WTC11 (cell line): ENCODE results near the gene PRKN. TPM values are rescaled to one million over a fixed set of nuclear protein-coding genes. Genes with fewer than 3 reads are reported as not detected.
A peak's percentile ranks its signal among the peaks of the same experiment; 100 is the strongest.

Experiments used
- ATAC-seq: fragments of 200-7000 bp; cut with Tn5 transposase; 2 replicates; pipeline ENCODE4 v1.10.0; 2021; ENCODE audit warnings: mild to moderate bottlenecking, moderate library complexity
- CTCF ChIA-PET: fragments of 300-600 bp; sonication (Branson Sonifier 250); formaldehyde crosslinking; loops from one replicate; lab custom pipeline; 2021; ENCODE audit warnings: antibody characterized with exemption; lab: Charles Lee
- POLR2A ChIA-PET: fragments of 350-600 bp; sonication (Branson Sonifier 250); formaldehyde crosslinking; loops from one replicate; lab custom pipeline; 2021; ENCODE audit warnings: antibody characterized with exemption; lab: Charles Lee
- DNase-seq: peaks from one replicate; pipeline ENCODE4 v3.0.0; 2021; ENCODE audit warnings: low spot score
- H3K27ac Mint-ChIP-seq: 2 replicates; pipeline ENCODE4 v1.8.0; 2021; ENCODE audit warnings: mixed read lengths
- H3K27me3 Mint-ChIP-seq: 2 replicates; pipeline ENCODE4 v1.8.0; 2021; ENCODE audit warnings: low read depth, mild to moderate bottlenecking, moderate library complexity, mixed read lengths
- H3K36me3 Mint-ChIP-seq: 2 replicates; pipeline ENCODE4 v1.8.0; 2021; ENCODE audit warnings: mixed read lengths
- H3K4me1 Mint-ChIP-seq: 2 replicates; pipeline ENCODE4 v1.8.0; 2022; ENCODE audit warnings: mixed read lengths
- H3K4me3 Mint-ChIP-seq: 2 replicates; pipeline ENCODE4 v1.8.0; 2021; ENCODE audit warnings: mild to moderate bottlenecking, moderate library complexity, mixed read lengths
- H3K9me3 Mint-ChIP-seq: 2 replicates; pipeline ENCODE4 v1.8.0; 2021; ENCODE audit warnings: mixed read lengths
- AR ChIP-seq: fragments of 250-450 bp; sonication (Bioruptor Pico); IDR thresholded peaks from 2 replicates; pipeline ENCODE4 v1.9.0; 2021; ENCODE audit warnings: mild to moderate bottlenecking
- ATF3 ChIP-seq: sonication (generic); formaldehyde crosslinking; conservative IDR thresholded peaks from 2 replicates; pipeline ENCODE4 v1.8.1; 2022; ENCODE audit warnings: mild to moderate bottlenecking, missing genetic modification reagents
- CREM ChIP-seq: sonication (generic); formaldehyde crosslinking; IDR thresholded peaks from 2 replicates; pipeline ENCODE4 v1.8.1; 2022; ENCODE audit warnings: mild to moderate bottlenecking, missing genetic modification reagents, moderate library complexity
- E2F1 ChIP-seq: sonication (generic); formaldehyde crosslinking; IDR thresholded peaks from 2 replicates; pipeline ENCODE4 v1.8.0; 2022; ENCODE audit warnings: mild to moderate bottlenecking, missing genetic modification reagents
- FOXJ3 ChIP-seq: sonication (generic); formaldehyde crosslinking; IDR thresholded peaks from 2 replicates; pipeline ENCODE4 v1.9.0; 2021; ENCODE audit warnings: missing genetic modification reagents, mild to moderate bottlenecking, borderline replicate concordance
- FOXP4 ChIP-seq: sonication (generic); formaldehyde crosslinking; IDR thresholded peaks from 2 replicates; pipeline ENCODE4 v1.8.0; 2022; ENCODE audit warnings: mild to moderate bottlenecking, missing genetic modification reagents
- GTF2I ChIP-seq: fragments of 250-450 bp; sonication (Bioruptor Pico); conservative IDR thresholded peaks from 2 replicates; pipeline ENCODE4 v1.4.0; 2021; ENCODE audit warnings: mild to moderate bottlenecking
- IRF2 ChIP-seq: sonication (generic); formaldehyde crosslinking; IDR thresholded peaks from 2 replicates; pipeline ENCODE4 v1.8.0; 2022; ENCODE audit warnings: low read depth, missing genetic modification reagents, borderline replicate concordance
- NFE2L1 ChIP-seq: sonication (generic); formaldehyde crosslinking; IDR thresholded peaks from 2 replicates; pipeline ENCODE4 v1.8.1; 2023; ENCODE audit warnings: missing genetic modification reagents
- NFYB ChIP-seq: sonication (generic); formaldehyde crosslinking; conservative IDR thresholded peaks from 2 replicates; pipeline ENCODE4 v1.8.0; 2022; ENCODE audit warnings: low read depth, missing genetic modification reagents
- NR1H2 ChIP-seq: sonication (generic); formaldehyde crosslinking; IDR thresholded peaks from 2 replicates; pipeline ENCODE4 v1.9.0; 2021; ENCODE audit warnings: mild to moderate bottlenecking, moderate library complexity, missing genetic modification reagents
- NR3C1 ChIP-seq: sonication (generic); formaldehyde crosslinking; conservative IDR thresholded peaks from 2 replicates; pipeline ENCODE4 v1.8.1; 2023; ENCODE audit warnings: low read depth, mild to moderate bottlenecking, missing genetic modification reagents
- OVOL2 ChIP-seq: fragments of 250-450 bp; sonication (Bioruptor Pico); IDR thresholded peaks from 2 replicates; pipeline ENCODE4 v1.9.0; 2021; ENCODE audit warnings: mild to moderate bottlenecking, borderline replicate concordance
- SMAD3 ChIP-seq: sonication (generic); formaldehyde crosslinking; IDR thresholded peaks from 2 replicates; pipeline ENCODE4 v1.8.0; 2022; ENCODE audit warnings: missing genetic modification reagents, mild to moderate bottlenecking, borderline replicate concordance
- ZNF281 ChIP-seq: sonication (generic); formaldehyde crosslinking; IDR thresholded peaks from 2 replicates; pipeline ENCODE4 v1.8.0; 2023; ENCODE audit warnings: mild to moderate bottlenecking, missing genetic modification reagents
- ZNF396 ChIP-seq: fragments of 250-450 bp; sonication (Bioruptor Pico); IDR thresholded peaks from 2 replicates; pipeline ENCODE4 v1.8.0; 2021; ENCODE audit warnings: mild to moderate bottlenecking, moderate library complexity, borderline replicate concordance
- ZNF425 ChIP-seq: fragments of 250-450 bp; sonication (Bioruptor Pico); conservative IDR thresholded peaks from 2 replicates; pipeline ENCODE4 v1.9.0; 2021; ENCODE audit warnings: mild to moderate bottlenecking
- total RNA-seq: library from RNA; stranded (reverse); gene quantifications from 3 replicates; pipeline ENCODE4 v1.2.3, GENCODE V29; 2021

The PRKN gene
- total RNA-seq, 1 experiment from 2014 or later: 0.59 TPM

GRCh38 chr6:162580619-162581018, 146.9 kb downstream of the PRKN start:
- CTCF ChIA-PET: no interaction called here
- Mint-ChIP-seq H3K27ac (no peak overlapping the region), H3K4me1 (peaks cover 14% of the 10 kb centered on the region), H3K36me3 (no peaks in the 10 kb centered on the region), H3K4me3 (no peak overlapping the region), H3K9me3 (no peaks in the 10 kb centered on the region), H3K27me3 (peaks cover 9% of the 10 kb centered on the region)
- POLR2A ChIA-PET: no interaction called here
- no peak for DNase-seq
- TF ChIP-seq NR1H2 (CRISPR knock-in tag): no peak
- TF ChIP-seq ZNF425 (CRISPR knock-in tag): no peak
- TF ChIP-seq GTF2I: no peak
- TF ChIP-seq AR: no peak
- no peak for TF ChIP-seq E2F1 (CRISPR knock-in tag)
- no peak for TF ChIP-seq ATF3
- no peak for TF ChIP-seq NFYB
- TF ChIP-seq NFE2L1 (CRISPR knock-in tag): no peak
- no peak for TF ChIP-seq OVOL2 (CRISPR knock-in tag)
- no peak for TF ChIP-seq IRF2 (CRISPR knock-in tag)
- no peak for TF ChIP-seq FOXJ3 (CRISPR knock-in tag)
- no peak for TF ChIP-seq FOXP4 (CRISPR knock-in tag)
- no peak for TF ChIP-seq ZNF281 (CRISPR knock-in tag)
- no peak for TF ChIP-seq CREM (CRISPR knock-in tag)
- TF ChIP-seq NR3C1 (CRISPR knock-in tag): no peak
- TF ChIP-seq SMAD3 (CRISPR knock-in tag): no peak
- no peak for TF ChIP-seq ZNF396 (CRISPR knock-in tag)
- peak; percentile 67 for ATAC-seq
